ENCODE measurements around the gene BICDL2.

BICDL2 gene

GRCh38 chr16:3017794-3018506, 18.8 kb downstream of the BICDL2 start, which contains the start of gene CLDN6:
Gene CLDN6 (minus strand): TSS chr16:3018183. CDS start chr16:3016021, 2,162 bp downstream.
- TF ChIP-seq SIN3A (IDR thresholded peaks at IDR 0.05; ENCODE audit: borderline replicate concordance, insufficient read depth, low read length) = no peak

- TF ChIP-seq FOXP2 (optimal IDR thresholded peaks at IDR 0.05; ENCODE audit: borderline replicate concordance, extremely low read depth, extremely low read length, insufficient read depth) = no peak
- TF ChIP-seq SIN3A (IDR thresholded peaks at IDR 0.05; ENCODE audit: borderline replicate concordance, insufficient read depth, low read length) = no peak
- TF ChIP-seq TAF1 (IDR thresholded peaks at IDR 0.05; ENCODE audit: borderline replicate concordance, insufficient read depth, low read length) = no peak
- no peak for TF ChIP-seq POLR2AphosphoS5 (IDR thresholded peaks at IDR 0.05; ENCODE audit: low read depth, low read length)
- TF ChIP-seq, protein P1, sequence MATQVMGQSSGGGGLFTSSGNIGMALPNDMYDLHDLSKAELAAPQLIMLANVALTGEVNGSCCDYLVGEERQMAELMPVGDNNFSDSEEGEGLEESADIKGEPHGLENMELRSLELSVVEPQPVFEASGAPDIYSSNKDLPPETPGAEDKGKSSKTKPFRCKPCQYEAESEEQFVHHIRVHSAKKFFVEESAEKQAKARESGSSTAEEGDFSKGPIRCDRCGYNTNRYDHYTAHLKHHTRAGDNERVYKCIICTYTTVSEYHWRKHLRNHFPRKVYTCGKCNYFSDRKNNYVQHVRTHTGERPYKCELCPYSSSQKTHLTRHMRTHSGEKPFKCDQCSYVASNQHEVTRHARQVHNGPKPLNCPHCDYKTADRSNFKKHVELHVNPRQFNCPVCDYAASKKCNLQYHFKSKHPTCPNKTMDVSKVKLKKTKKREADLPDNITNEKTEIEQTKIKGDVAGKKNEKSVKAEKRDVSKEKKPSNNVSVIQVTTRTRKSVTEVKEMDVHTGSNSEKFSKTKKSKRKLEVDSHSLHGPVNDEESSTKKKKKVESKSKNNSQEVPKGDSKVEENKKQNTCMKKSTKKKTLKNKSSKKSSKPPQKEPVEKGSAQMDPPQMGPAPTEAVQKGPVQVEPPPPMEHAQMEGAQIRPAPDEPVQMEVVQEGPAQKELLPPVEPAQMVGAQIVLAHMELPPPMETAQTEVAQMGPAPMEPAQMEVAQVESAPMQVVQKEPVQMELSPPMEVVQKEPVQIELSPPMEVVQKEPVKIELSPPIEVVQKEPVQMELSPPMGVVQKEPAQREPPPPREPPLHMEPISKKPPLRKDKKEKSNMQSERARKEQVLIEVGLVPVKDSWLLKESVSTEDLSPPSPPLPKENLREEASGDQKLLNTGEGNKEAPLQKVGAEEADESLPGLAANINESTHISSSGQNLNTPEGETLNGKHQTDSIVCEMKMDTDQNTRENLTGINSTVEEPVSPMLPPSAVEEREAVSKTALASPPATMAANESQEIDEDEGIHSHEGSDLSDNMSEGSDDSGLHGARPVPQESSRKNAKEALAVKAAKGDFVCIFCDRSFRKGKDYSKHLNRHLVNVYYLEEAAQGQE (IDR thresholded peaks at IDR 0.05; ENCODE audit: insufficient read depth in 1 of 2, low read depth in 2 of 2, low read length in 2 of 2) = no peak
Observed at GRCh38 chr16:3017344-3017743, 19.4 kb downstream of the BICDL2 start.

DNA sequence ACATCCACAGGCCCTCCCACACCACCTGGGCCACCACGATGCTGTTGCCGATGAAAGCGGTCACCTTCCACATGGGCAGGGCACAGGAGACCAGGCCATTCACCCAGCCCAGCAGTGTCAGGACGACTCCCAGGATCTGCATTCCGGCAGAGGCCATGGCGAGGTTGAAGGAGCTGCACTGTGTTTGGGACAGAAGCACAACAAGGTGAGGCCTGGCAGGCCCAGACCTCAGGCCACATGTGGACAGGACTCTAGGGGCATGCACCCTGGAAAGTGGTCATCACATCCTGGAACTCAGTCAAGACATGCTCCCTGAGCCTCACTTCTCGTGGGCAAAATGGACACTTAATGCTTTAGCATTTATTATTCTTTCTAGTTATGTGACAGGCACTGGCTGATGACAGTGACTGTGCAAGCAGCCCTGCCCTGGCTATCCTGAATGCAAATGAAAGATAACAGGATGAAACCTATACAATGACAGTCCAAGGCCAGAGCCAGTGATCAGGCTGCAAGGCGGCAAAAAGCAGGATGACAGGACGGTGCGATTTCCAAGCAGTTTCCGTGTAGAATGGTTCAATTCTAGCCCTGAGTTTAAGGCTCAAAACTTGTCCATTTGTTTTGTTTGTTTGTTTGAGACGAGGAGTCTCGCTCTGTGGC, 20.8 kb downstream of the BICDL2 start:
- TF ChIP-seq FOXP2 (optimal IDR thresholded peaks at IDR 0.05; ENCODE audit: borderline replicate concordance, extremely low read depth, extremely low read length, insufficient read depth) (no peak), TAF1 (IDR thresholded peaks at IDR 0.05; ENCODE audit: borderline replicate concordance, insufficient read depth, low read length) (no peak), SIN3A (IDR thresholded peaks at IDR 0.05; ENCODE audit: borderline replicate concordance, insufficient read depth, low read length) (no peak), POLR2AphosphoS5 (IDR thresholded peaks at IDR 0.05; ENCODE audit: low read depth, low read length) (no peak)
- TF ChIP-seq, protein P1 (IDR thresholded peaks at IDR 0.05; ENCODE audit: insufficient read depth in 1 of 2, low read depth in 2 of 2, low read length in 2 of 2) = no peak

GRCh38 chr16:3014971-3015370, 21.8 kb downstream of the BICDL2 start:
- TF ChIP-seq, protein P1 (IDR thresholded peaks at IDR 0.05; ENCODE audit: insufficient read depth in 1 of 2, low read depth in 2 of 2, low read length in 2 of 2) = no peak
- TF ChIP-seq TAF1 (IDR thresholded peaks at IDR 0.05; ENCODE audit: borderline replicate concordance, insufficient read depth, low read length) (no peak), POLR2AphosphoS5 (IDR thresholded peaks at IDR 0.05; ENCODE audit: low read depth, low read length) (no peak), SIN3A (IDR thresholded peaks at IDR 0.05; ENCODE audit: borderline replicate concordance, insufficient read depth, low read length) (no peak), FOXP2 (optimal IDR thresholded peaks at IDR 0.05; ENCODE audit: borderline replicate concordance, extremely low read depth, extremely low read length, insufficient read depth) (no peak)

GRCh38 chr16:3013998-3014690, 22.6 kb downstream of the BICDL2 start:
- TF ChIP-seq TAF1 (IDR thresholded peaks at IDR 0.05; ENCODE audit: borderline replicate concordance, insufficient read depth, low read length) (no peak), FOXP2 (optimal IDR thresholded peaks at IDR 0.05; ENCODE audit: borderline replicate concordance, extremely low read depth, extremely low read length, insufficient read depth) (no peak), SIN3A (IDR thresholded peaks at IDR 0.05; ENCODE audit: borderline replicate concordance, insufficient read depth, low read length) (no peak), POLR2AphosphoS5 (IDR thresholded peaks at IDR 0.05; ENCODE audit: low read depth, low read length) (no peak)
- TF ChIP-seq, protein P1 (IDR thresholded peaks at IDR 0.05; ENCODE audit: insufficient read depth in 1 of 2, low read depth in 2 of 2, low read length in 2 of 2) = no peak

All from PFSK-1 (cell line).